BE2C (cell line): ENCODE results near the gene TIAM2.
"Not testable (repeated sequence)": the region's sequence is repeated elsewhere in the genome, so short reads cannot be mapped to it uniquely, and the experiment has no call there.

ENCODE experiments used
- DNase-seq: peaks from one replicate; pipeline ENCODE4 v3.0.0-alpha.2; 2020
- H3K27me3 ChIP-seq: fragments of 250-450 bp; sonication (Bioruptor Pico); 2 replicates; pipeline ENCODE4 v1.5.1; 2020; ENCODE audit warnings: mild to moderate bottlenecking
- H3K36me3 ChIP-seq: fragments of 250-450 bp; sonication (Bioruptor Pico); 2 replicates; pipeline ENCODE4 v1.5.1; 2020; ENCODE audit warnings: mild to moderate bottlenecking
- H3K4me1 ChIP-seq: fragments of 250-450 bp; sonication (Bioruptor Pico); 2 replicates; pipeline ENCODE4 v1.5.1; 2020
- H3K4me3 ChIP-seq: 2 replicates; pipeline ENCODE4 v1.5.1; 2011; ENCODE audit warnings: low read depth, low read length
- H3K9me3 ChIP-seq: fragments of 250-450 bp; sonication (Bioruptor Pico); 2 replicates; pipeline ENCODE4 v1.5.1; 2020
- TF ChIP-seq, protein P1 (sequence below): IDR thresholded peaks from 2 replicates; pipeline ENCODE4 v1.5.1; 2012; ENCODE audit warnings: mild to moderate bottlenecking, low read depth, low read length

Gene TIAM2

DNA sequence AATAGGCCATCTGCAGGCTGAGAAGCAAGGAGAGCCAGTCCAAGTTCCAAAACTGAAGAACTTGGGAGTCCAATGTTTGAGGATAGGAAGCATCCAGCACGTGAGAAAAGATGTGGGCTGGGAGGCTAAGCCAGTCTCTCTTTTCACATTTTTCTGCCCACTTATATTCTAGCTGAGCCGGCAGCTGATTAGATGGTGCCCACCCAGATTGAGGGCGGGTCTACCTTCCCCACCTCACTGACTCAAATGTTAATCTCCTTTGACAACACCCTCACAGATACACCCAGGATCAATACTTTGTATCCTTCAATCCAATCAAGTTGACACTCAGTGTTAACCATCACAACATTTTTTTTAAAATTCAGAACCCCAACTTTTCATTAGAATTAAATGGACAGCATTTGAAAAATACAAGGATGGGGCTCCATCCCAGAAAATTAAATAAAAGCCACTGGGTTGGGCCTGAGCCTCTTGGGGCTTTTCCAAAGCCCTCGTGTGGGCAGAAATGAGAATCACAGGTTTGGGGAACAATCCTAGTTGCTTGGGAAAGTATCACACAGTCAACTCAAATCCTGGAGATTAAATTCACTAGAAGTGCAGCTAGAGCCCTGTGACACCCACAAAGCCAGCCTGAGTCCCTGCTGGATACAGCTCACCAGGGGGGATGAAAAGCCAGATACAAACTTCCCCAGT, 270.9 kb downstream of the TIAM2 start:
- Histone ChIP-seq H3K36me3 (peaks cover 10% of the 10 kb centered on the region), H3K4me1 (peaks cover 21% of the 10 kb centered on the region), H3K27me3 (no peaks in the 10 kb centered on the region), H3K4me3 (no peak overlapping the region), H3K9me3 (no peaks in the 10 kb centered on the region)
- TF ChIP-seq, protein P1, sequence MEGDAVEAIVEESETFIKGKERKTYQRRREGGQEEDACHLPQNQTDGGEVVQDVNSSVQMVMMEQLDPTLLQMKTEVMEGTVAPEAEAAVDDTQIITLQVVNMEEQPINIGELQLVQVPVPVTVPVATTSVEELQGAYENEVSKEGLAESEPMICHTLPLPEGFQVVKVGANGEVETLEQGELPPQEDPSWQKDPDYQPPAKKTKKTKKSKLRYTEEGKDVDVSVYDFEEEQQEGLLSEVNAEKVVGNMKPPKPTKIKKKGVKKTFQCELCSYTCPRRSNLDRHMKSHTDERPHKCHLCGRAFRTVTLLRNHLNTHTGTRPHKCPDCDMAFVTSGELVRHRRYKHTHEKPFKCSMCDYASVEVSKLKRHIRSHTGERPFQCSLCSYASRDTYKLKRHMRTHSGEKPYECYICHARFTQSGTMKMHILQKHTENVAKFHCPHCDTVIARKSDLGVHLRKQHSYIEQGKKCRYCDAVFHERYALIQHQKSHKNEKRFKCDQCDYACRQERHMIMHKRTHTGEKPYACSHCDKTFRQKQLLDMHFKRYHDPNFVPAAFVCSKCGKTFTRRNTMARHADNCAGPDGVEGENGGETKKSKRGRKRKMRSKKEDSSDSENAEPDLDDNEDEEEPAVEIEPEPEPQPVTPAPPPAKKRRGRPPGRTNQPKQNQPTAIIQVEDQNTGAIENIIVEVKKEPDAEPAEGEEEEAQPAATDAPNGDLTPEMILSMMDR: peak; percentile 9; the same call in 1 of the 2 replicates
- no peak for DNase-seq

GRCh38 chr6:155267411-155267810, 272.3 kb downstream of the TIAM2 start:
- Histone ChIP-seq H3K4me3 (no peak overlapping the region), H3K9me3 (no peaks in the 10 kb centered on the region), H3K36me3 (peaks cover 11% of the 10 kb centered on the region), H3K4me1 (peaks cover 28% of the 10 kb centered on the region), H3K27me3 (no peaks in the 10 kb centered on the region)
- no peak for DNase-seq
- TF ChIP-seq, protein P1: no peak

- not testable (repeated sequence) for H3K9me3 ChIP-seq, H3K4me3 ChIP-seq, DNase-seq, H3K27me3 ChIP-seq
- TF ChIP-seq, protein P1: peak; percentile 78
- Histone ChIP-seq H3K36me3 (peaks cover 14% of the 10 kb centered on the region; the same call in 1 of the 2 replicates), H3K4me1 (peaks cover 35% of the 10 kb centered on the region)
Observed at GRCh38 chr6:155268088-155268867, 273.2 kb downstream of the TIAM2 start.

GRCh38 chr6:155269765-155270164, 274.6 kb downstream of the TIAM2 start:
- Histone ChIP-seq H3K4me1 (peaks cover 43% of the 10 kb centered on the region), H3K36me3 (peaks cover 17% of the 10 kb centered on the region; the same call in 1 of the 2 replicates)

GRCh38 chr6:155270561-155271091, 275.5 kb downstream of the TIAM2 start:
- Histone ChIP-seq H3K4me3 (no peak overlapping the region), H3K4me1 (peaks cover 48% of the 10 kb centered on the region), H3K9me3 (no peaks in the 10 kb centered on the region), H3K27me3 (no peaks in the 10 kb centered on the region), H3K36me3 (peaks cover 17% of the 10 kb centered on the region)
- TF ChIP-seq, protein P1: no peak
- DNase-seq: peak; percentile 30

More at GRCh38 chr6:155269765-155270164, 274.6 kb downstream of the TIAM2 start:
- Histone ChIP-seq H3K27me3 (no peaks in the 10 kb centered on the region), H3K9me3 (no peaks in the 10 kb centered on the region), H3K4me3 (no peak overlapping the region)
- TF ChIP-seq, protein P1: no peak
- no peak for DNase-seq
